ENCODE measurements around the gene TRERF1.

Gene TRERF1

DNA sequence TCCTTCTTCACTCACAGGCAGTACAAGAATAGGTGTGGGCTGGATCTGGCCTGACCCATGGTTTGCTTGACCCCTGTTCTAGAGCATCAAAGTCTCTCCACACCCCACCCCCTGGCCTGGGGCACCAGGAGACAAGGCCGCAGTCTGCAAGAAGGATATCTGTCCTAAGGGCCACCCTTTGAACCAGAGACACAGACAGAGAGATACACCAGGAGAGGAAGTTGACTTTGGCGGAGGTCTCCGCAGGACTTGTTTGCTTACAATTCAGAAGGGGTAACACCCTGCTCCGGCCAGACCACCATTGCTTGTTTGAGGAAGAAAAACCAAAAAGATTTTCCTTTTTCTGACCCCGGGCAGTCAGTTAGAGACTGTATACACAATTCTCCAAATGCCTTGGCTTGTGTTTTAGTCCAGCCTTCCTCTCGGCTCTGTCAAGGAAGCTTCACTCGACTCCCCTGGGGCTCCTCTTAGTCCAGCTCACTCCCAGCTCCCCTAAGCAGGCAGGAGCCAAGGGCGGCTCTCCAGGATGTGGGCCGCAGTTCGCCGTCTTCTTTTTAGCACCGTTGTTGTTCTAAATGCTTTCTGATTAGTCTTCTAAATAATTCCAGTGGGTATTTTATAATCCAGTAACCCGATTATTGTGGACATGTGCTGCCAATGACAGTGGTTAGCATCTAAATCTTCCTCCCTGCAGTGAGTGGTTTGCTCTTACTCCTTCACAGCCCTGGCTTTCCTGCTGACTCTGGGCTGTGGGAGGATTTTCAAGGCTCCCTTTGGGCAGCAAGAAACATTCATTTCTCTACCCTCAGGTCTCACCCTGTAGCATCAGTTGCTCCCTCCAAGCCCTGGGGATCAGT, 175.5 kb downstream of the TRERF1 start:
- no peak for DNase-seq (ENCODE audit: low read depth in 2 of 2)

DNA sequence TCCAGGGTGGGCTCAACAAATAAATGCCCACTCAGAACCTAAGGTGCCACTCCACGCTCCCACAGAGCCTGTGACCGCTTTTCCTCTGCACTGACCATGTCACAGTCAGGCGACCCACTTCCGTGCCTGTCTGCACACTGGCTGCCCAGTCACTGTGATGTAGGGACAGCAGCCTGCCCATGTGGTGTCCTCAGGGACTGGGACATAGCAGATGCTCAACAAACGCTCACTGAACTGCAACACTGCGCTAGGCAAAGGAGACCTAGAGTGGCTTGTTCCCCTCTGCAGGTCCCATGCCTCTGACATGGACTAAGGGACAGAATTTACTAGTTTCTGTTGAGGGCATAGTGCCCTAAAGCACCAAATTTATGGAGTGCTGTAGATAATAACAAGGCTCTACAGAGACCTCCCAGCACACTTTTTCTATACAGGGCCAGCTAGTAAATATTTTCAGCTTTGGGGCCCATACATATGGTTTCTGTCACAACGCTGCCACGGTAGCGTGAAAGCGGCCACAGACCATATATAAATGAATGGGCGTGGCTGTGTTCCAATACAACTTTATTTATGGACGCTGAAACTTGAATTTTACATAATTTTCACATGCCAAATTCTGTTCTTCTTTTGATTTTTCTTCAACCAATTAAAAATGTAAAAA, 176.2 kb downstream of the TRERF1 start:
- no peak for DNase-seq (ENCODE audit: low read depth in 2 of 2)

DNA sequence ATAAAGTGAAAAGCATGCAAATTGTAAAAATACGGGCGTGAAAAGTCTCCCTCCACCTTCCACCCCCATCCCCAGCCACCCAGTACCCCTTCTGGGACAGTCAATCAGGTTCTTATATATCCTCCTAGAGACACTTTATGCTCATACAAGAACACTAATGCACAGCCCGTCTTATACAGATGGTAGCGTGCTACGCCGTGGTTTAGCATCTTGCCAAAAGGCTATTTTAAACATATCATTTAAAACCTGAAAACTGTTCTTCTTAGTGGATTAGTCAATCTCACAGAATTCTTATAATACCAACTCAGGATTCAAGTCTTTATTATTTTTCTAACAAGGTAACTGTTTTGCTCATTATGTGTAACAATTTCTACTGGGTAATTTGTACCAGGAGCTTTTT, 176.8 kb downstream of the TRERF1 start:
- no peak for DNase-seq (ENCODE audit: low read depth in 2 of 2)

GRCh38 chr6:42271834-42272805, 179.6 kb downstream of the TRERF1 start:
- no peak for DNase-seq (ENCODE audit: low read depth in 2 of 2)

- no peak for DNase-seq (ENCODE audit: low read depth in 2 of 2)
Measured at GRCh38 chr6:42269974-42270510, 181.7 kb downstream of the TRERF1 start.

- DNase-seq (ENCODE audit: low read depth in 2 of 2) = no peak
Measured at GRCh38 chr6:42269553-42269952, 182.2 kb downstream of the TRERF1 start.

DNA sequence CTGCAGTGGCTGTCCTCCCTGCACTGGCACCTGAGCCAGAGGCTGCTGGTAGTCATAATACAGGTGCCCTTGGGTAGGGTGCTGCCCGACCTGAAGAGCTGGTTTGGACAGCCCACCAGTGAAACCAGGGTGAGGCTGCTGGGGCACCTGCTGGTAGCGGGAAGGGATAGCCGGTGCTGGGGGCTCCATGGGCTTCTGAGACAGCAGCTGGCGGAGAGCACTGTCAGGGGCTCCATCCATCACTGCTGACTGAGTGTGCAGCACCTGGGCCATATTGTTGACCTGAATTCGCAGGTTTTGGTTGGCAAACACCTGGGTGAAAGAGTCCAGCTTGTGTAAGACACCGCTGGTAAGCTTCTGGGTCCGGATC, 182.9 kb downstream of the TRERF1 start:
- DNase-seq (ENCODE audit: low read depth in 2 of 2) = no peak

- no peak for DNase-seq (ENCODE audit: low read depth in 2 of 2)
Measured at GRCh38 chr6:42268016-42268834, 183.5 kb downstream of the TRERF1 start.

GRCh38 chr6:42266538-42266937, 185.2 kb downstream of the TRERF1 start:
- no peak for DNase-seq (ENCODE audit: low read depth in 2 of 2)

DNA sequence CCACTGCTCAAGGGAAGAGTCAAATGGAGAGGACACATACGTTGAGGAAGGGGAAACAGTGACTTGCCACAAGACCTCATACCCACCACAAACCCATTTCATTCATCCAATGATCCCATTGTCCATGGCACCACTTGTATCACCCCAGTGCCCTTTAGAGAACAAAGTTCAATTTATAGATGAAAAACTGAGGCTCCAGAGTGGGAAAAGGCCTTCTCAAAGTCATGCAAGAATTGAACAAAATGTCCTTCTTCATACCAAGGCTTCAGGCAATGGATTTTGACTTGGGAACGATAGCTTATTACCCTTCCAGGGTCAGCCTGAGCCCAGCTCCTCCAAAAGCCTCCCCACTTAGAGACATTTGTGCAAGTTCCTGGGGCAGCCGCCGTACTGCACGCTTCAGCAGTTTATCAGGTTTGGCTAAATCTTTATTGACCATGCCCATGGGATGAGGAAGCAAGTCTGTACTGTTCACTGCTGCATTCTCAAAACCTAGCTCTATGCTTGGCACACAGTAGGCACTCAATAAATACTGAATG, 186.8 kb downstream of the TRERF1 start:
- no peak for DNase-seq (ENCODE audit: low read depth in 2 of 2)

GRCh38 chr6:42264162-42264851, 187.4 kb downstream of the TRERF1 start:
- DNase-seq (ENCODE audit: low read depth in 2 of 2) = no peak

DNA sequence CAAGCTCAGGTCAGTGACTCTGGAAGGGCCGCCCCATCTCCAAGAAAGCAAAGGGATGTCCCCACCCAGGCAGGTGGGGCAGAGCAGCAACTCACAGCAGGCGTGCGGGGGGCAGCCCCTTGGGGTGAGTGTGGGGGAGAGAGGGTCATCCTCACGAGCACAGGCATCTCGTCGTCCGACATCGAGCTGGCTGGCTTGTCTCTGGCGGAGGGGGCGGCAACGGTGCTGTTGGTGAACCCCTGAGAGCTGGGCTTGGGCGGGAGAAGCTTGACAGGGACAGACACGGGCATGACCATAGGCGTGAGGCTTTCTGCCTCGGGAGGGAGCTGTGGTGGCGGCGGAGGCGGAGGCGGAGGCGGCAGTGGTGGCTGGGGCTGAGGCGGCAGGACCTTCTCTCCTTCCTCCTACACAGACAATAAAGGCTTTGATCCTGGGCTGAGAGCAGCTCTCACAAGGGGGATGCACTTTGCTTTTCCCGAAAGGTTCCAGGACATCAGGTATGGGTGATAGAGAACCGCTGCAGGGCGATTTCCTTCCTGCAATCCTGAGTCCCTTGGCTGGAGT, 188.5 kb downstream of the TRERF1 start:
- DNase-seq (ENCODE audit: low read depth in 2 of 2) = no peak

DNA sequence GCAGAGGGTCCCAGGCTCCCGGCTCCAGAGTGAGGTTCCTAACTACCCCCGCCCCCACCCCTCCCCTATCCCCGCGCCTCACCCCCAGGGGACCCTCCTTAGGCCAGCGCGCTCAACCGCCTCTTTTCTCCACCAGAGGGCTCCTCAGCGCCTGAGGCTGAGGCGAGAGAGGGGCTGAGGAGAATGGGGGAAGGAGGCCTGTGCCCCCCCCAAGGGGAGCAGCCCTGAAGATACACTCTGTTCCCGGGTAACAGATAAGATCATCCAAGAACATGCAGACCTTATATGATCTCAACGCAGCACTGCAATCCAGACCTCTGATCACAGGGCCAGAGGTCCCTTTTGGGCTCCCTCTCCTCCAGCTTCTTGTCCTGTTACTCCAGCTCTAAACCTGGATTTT, 190.8 kb downstream of the TRERF1 start:
- peak in 1 of 2 donors; percentile 19 for DNase-seq (ENCODE audit: low read depth in 2 of 2)

- no peak for DNase-seq (ENCODE audit: low read depth in 2 of 2)
Measured at GRCh38 chr6:42260396-42260888, 191.3 kb downstream of the TRERF1 start.

GRCh38 chr6:42259841-42260395, 191.8 kb downstream of the TRERF1 start:
- no peak for DNase-seq (ENCODE audit: low read depth in 2 of 2)

GRCh38 chr6:42259286-42259685, 192.4 kb downstream of the TRERF1 start:
- no peak for DNase-seq (ENCODE audit: low read depth in 2 of 2)

GRCh38 chr6:42257614-42258013, 194.1 kb downstream of the TRERF1 start:
- no peak for DNase-seq (ENCODE audit: low read depth in 2 of 2)

DNA sequence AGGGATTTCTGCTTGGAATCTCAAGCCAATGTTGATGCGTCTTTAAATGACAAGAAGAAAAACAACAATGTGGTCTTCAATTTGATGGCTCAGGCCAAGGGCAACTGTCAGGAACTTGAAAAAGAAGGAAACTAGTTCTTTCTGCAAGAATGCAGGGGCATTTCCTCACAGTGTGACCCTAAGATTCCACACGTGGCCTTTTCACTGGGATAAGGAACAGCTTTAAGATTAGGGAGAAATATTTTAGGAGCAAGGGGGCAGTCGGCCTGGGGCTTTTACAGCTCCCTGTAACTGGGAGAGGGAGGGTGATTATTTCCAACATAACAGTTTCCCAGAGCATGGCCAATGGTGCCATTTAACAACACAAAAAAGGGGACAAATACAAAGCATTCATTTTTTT, 194.7 kb downstream of the TRERF1 start:
- DNase-seq (ENCODE audit: low read depth in 2 of 2) = no peak

DNA sequence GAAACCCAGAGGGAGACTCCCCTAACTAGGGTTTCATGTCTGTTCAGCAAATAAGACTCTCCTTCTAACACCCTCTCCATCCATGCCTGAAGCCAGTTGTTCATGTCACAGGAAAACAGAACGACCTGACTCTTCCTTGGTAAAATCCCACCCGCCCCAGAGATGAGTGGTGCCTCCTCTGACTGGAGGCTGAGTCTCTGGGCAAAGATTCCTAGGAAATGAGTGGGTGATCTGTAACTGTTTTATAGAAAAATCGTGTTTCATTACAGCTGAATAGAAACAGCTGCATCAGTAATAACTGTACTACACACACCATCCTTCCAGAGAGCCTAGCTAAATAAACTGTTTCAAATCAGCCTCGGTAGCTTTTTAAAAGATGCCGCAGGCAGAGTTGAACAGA, 196.7 kb downstream of the TRERF1 start:
- no peak for DNase-seq (ENCODE audit: low read depth in 2 of 2)
